B cell (primary cell): ENCODE results near the gene PIM2.

Source experiments
- EZH2 ChIP-seq: IDR thresholded peaks from 2 replicates; pipeline ENCODE4 v1.6.1; 2012; ENCODE audit warnings: borderline replicate concordance, low read depth, mild to moderate bottlenecking, moderate library complexity, low read length; ENCODE audit not compliant: insufficient read depth, poor library complexity, severe bottlenecking
- TF ChIP-seq, protein P1 (sequence below): fragments of 200-600 bp; IDR thresholded peaks from one replicate; pipeline ENCODE4 v1.8.0; 2022; ENCODE audit warnings: antibody characterized with exemption, mild to moderate bottlenecking

DNA sequence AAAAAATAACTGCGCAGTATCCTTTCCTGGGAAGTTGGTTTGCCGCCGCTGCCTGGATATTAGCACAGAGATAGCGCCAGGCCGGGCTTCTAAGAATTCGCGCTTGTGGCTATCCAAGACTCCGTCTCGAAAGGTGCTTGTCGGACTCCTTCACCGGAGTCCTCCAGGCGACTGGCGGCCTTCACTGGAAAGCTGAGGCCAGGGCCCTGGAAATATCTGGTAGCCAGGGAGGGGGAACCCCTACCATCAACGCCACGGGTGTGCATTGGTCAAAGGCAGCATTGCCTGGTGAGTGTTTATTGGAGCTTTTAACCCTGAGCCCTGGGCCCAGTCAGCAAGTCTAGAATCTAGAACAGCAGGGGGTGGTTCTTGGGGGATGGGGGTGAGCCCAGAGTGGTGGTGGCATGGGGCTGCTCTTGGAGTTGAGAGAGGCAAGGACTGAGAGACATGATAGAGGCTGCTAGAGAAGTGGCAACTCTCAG lies 577 bp upstream of the PIM2 start:
- TF ChIP-seq, protein P1, sequence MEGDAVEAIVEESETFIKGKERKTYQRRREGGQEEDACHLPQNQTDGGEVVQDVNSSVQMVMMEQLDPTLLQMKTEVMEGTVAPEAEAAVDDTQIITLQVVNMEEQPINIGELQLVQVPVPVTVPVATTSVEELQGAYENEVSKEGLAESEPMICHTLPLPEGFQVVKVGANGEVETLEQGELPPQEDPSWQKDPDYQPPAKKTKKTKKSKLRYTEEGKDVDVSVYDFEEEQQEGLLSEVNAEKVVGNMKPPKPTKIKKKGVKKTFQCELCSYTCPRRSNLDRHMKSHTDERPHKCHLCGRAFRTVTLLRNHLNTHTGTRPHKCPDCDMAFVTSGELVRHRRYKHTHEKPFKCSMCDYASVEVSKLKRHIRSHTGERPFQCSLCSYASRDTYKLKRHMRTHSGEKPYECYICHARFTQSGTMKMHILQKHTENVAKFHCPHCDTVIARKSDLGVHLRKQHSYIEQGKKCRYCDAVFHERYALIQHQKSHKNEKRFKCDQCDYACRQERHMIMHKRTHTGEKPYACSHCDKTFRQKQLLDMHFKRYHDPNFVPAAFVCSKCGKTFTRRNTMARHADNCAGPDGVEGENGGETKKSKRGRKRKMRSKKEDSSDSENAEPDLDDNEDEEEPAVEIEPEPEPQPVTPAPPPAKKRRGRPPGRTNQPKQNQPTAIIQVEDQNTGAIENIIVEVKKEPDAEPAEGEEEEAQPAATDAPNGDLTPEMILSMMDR, result no peak
- TF ChIP-seq EZH2, result no peak
